WTC11 (cell line): ENCODE measurements around the gene EIF5. TPM values are rescaled to one million over a fixed set of nuclear protein-coding genes. Genes with fewer than 3 reads are reported as not detected.

Experiments
- ATAC-seq: fragments of 200-7000 bp; cut with Tn5 transposase; 2 replicates; pipeline ENCODE4 v1.10.0; 2021; ENCODE audit warnings: mild to moderate bottlenecking, moderate library complexity
- CTCF ChIA-PET: fragments of 300-600 bp; sonication (Branson Sonifier 250); formaldehyde crosslinking; loops from one replicate; lab custom pipeline; 2021; ENCODE audit warnings: antibody characterized with exemption; lab: Charles Lee
- POLR2A ChIA-PET: fragments of 350-600 bp; sonication (Branson Sonifier 250); formaldehyde crosslinking; loops from one replicate; lab custom pipeline; 2021; ENCODE audit warnings: antibody characterized with exemption; lab: Charles Lee
- DNase-seq: peaks from one replicate; pipeline ENCODE4 v3.0.0; 2021; ENCODE audit warnings: low spot score
- H3K27ac Mint-ChIP-seq: 2 replicates; pipeline ENCODE4 v1.8.0; 2021; ENCODE audit warnings: mixed read lengths
- H3K27me3 Mint-ChIP-seq: 2 replicates; pipeline ENCODE4 v1.8.0; 2021; ENCODE audit warnings: low read depth, mild to moderate bottlenecking, moderate library complexity, mixed read lengths
- H3K36me3 Mint-ChIP-seq: 2 replicates; pipeline ENCODE4 v1.8.0; 2021; ENCODE audit warnings: mixed read lengths
- H3K4me1 Mint-ChIP-seq: 2 replicates; pipeline ENCODE4 v1.8.0; 2022; ENCODE audit warnings: mixed read lengths
- H3K4me3 Mint-ChIP-seq: 2 replicates; pipeline ENCODE4 v1.8.0; 2021; ENCODE audit warnings: mild to moderate bottlenecking, moderate library complexity, mixed read lengths
- H3K9me3 Mint-ChIP-seq: 2 replicates; pipeline ENCODE4 v1.8.0; 2021; ENCODE audit warnings: mixed read lengths
- ATF1 ChIP-seq: sonication (generic); formaldehyde crosslinking; IDR thresholded peaks from 2 replicates; pipeline ENCODE4 v1.8.1; 2023; ENCODE audit warnings: mild to moderate bottlenecking, moderate library complexity, missing genetic modification reagents
- CBFB ChIP-seq: sonication (generic); formaldehyde crosslinking; IDR thresholded peaks from 2 replicates; pipeline ENCODE4 v1.8.1; 2022; ENCODE audit warnings: mild to moderate bottlenecking, low read depth, missing genetic modification reagents
- CREB1 ChIP-seq: sonication (generic); formaldehyde crosslinking; IDR thresholded peaks from 2 replicates; pipeline ENCODE4 v1.8.0; 2023; ENCODE audit warnings: mild to moderate bottlenecking, missing genetic modification reagents
- CREM ChIP-seq: sonication (generic); formaldehyde crosslinking; IDR thresholded peaks from 2 replicates; pipeline ENCODE4 v1.8.1; 2022; ENCODE audit warnings: mild to moderate bottlenecking, missing genetic modification reagents, moderate library complexity
- ETV6 ChIP-seq: sonication (generic); formaldehyde crosslinking; IDR thresholded peaks from 2 replicates; pipeline ENCODE4 v1.8.1; 2022; ENCODE audit warnings: mild to moderate bottlenecking, missing genetic modification reagents
- FOXJ3 ChIP-seq: sonication (generic); formaldehyde crosslinking; IDR thresholded peaks from 2 replicates; pipeline ENCODE4 v1.9.0; 2021; ENCODE audit warnings: missing genetic modification reagents, mild to moderate bottlenecking, borderline replicate concordance
- IRF2 ChIP-seq: sonication (generic); formaldehyde crosslinking; IDR thresholded peaks from 2 replicates; pipeline ENCODE4 v1.8.0; 2022; ENCODE audit warnings: low read depth, missing genetic modification reagents, borderline replicate concordance
- JUN ChIP-seq: sonication (generic); formaldehyde crosslinking; IDR thresholded peaks from 2 replicates; pipeline ENCODE4 v1.8.0; 2023; ENCODE audit warnings: mild to moderate bottlenecking, missing genetic modification reagents
- NFYB ChIP-seq: sonication (generic); formaldehyde crosslinking; conservative IDR thresholded peaks from 2 replicates; pipeline ENCODE4 v1.8.0; 2022; ENCODE audit warnings: low read depth, missing genetic modification reagents
- PRRX2 ChIP-seq: fragments of 250-450 bp; sonication (Bioruptor Pico); IDR thresholded peaks from 2 replicates; pipeline ENCODE4 v1.8.0; 2021; ENCODE audit warnings: mild to moderate bottlenecking
- RELA ChIP-seq: sonication (generic); formaldehyde crosslinking; IDR thresholded peaks from 2 replicates; pipeline ENCODE4 v1.8.1; 2022; ENCODE audit warnings: missing genetic modification reagents, mild to moderate bottlenecking, borderline replicate concordance
- RORB ChIP-seq: fragments of 250-450 bp; sonication (Bioruptor Pico); IDR thresholded peaks from 2 replicates; pipeline ENCODE4 v1.9.0; 2021; ENCODE audit warnings: mild to moderate bottlenecking
- SP1 ChIP-seq: sonication (generic); formaldehyde crosslinking; conservative IDR thresholded peaks from 2 replicates; pipeline ENCODE4 v1.8.1; 2022; ENCODE audit warnings: missing genetic modification reagents
- TCF7 ChIP-seq: sonication (generic); formaldehyde crosslinking; IDR thresholded peaks from 2 replicates; pipeline ENCODE4 v1.8.0; 2022; ENCODE audit warnings: mild to moderate bottlenecking, low read depth, missing genetic modification reagents, moderate library complexity
- TP53 ChIP-seq: sonication (generic); formaldehyde crosslinking; IDR thresholded peaks from 2 replicates; pipeline ENCODE4 v1.8.1; 2023; ENCODE audit warnings: mild to moderate bottlenecking, missing genetic modification reagents
- ZNF121 ChIP-seq: sonication (generic); formaldehyde crosslinking; IDR thresholded peaks from 2 replicates; pipeline ENCODE4 v1.8.0; 2023; ENCODE audit warnings: missing genetic modification reagents
- ZNF232 ChIP-seq: sonication (generic); formaldehyde crosslinking; IDR thresholded peaks from 2 replicates; pipeline ENCODE4 v1.8.0; 2022; ENCODE audit warnings: mild to moderate bottlenecking, missing genetic modification reagents
- ZNF396 ChIP-seq: fragments of 250-450 bp; sonication (Bioruptor Pico); IDR thresholded peaks from 2 replicates; pipeline ENCODE4 v1.8.0; 2021; ENCODE audit warnings: mild to moderate bottlenecking, moderate library complexity, borderline replicate concordance
- total RNA-seq: library from RNA; stranded (reverse); gene quantifications from 3 replicates; pipeline ENCODE4 v1.2.3, GENCODE V29; 2021
- TF ChIP-seq, protein P1 (sequence below): sonication (generic); formaldehyde crosslinking; IDR thresholded peaks from 2 replicates; pipeline ENCODE4 v1.8.0; 2022; ENCODE audit warnings: mild to moderate bottlenecking, missing genetic modification reagents
- TF ChIP-seq, protein P2 (sequence below): fragments of 200-600 bp; IDR thresholded peaks from 2 replicates; pipeline ENCODE4 v1.8.0; 2022; ENCODE audit warnings: antibody characterized with exemption
- TF ChIP-seq, protein P3 (sequence below): sonication (generic); formaldehyde crosslinking; conservative IDR thresholded peaks from 2 replicates; pipeline ENCODE4 v1.8.1; 2022; ENCODE audit warnings: mild to moderate bottlenecking, missing genetic modification reagents
- TF ChIP-seq, protein P4 (sequence below): fragments of 250-450 bp; sonication (Bioruptor Pico); IDR thresholded peaks from 2 replicates; pipeline ENCODE4 v1.9.0; 2021; ENCODE audit warnings: mild to moderate bottlenecking
- TF ChIP-seq, protein P5 (sequence below): sonication (generic); formaldehyde crosslinking; IDR thresholded peaks from 2 replicates; pipeline ENCODE4 v1.8.0; 2022; ENCODE audit warnings: mild to moderate bottlenecking, missing genetic modification reagents

Gene EIF5
- total RNA-seq, 1 experiment from 2014 or later: 282 TPM

DNA sequence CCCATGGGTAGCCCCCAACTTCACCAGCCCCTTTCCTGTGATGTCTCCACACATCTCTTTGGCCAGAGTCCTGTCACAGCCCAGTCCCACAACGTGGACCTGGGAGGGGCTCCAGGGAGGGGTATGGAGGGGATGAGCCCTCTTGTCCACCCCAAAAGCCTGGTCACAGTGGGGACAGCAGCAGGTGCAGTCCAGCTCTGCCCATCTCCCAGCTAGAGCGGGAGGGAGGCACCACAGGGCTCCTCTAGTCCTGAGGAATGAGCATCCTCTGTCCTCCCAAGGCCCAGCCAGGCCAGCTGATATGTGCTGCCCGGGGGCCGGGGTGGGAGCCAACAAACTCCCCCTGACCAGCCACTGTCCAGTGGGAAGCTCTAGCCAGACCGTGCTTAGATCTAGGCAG, 43.5 kb upstream of the EIF5 start:
- H3K36me3 Mint-ChIP-seq: no peaks in the 10 kb centered on the region
- no peak overlapping the region for H3K27ac Mint-ChIP-seq
- no peak for DNase-seq
- peaks cover 4% of the 10 kb centered on the region for H3K9me3 Mint-ChIP-seq
- H3K4me3 Mint-ChIP-seq: no peak overlapping the region
- no peaks in the 10 kb centered on the region for H3K4me1 Mint-ChIP-seq
- no peak for ATAC-seq
- TF ChIP-seq TP53 (no peak), ZNF232 (CRISPR knock-in tag) (no peak), ATF1 (CRISPR knock-in tag) (no peak), FOXJ3 (no peak), CREB1 (CRISPR knock-in tag) (no peak), CBFB (CRISPR knock-in tag) (no peak), PRRX2 (CRISPR knock-in tag) (no peak), CREM (no peak), ZNF396 (CRISPR knock-in tag) (no peak), NFYB (CRISPR knock-in tag) (no peak)
- TF ChIP-seq, protein P1, sequence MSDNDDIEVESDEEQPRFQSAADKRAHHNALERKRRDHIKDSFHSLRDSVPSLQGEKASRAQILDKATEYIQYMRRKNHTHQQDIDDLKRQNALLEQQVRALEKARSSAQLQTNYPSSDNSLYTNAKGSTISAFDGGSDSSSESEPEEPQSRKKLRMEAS (CRISPR knock-in tag): no peak
- TF ChIP-seq, protein P2, sequence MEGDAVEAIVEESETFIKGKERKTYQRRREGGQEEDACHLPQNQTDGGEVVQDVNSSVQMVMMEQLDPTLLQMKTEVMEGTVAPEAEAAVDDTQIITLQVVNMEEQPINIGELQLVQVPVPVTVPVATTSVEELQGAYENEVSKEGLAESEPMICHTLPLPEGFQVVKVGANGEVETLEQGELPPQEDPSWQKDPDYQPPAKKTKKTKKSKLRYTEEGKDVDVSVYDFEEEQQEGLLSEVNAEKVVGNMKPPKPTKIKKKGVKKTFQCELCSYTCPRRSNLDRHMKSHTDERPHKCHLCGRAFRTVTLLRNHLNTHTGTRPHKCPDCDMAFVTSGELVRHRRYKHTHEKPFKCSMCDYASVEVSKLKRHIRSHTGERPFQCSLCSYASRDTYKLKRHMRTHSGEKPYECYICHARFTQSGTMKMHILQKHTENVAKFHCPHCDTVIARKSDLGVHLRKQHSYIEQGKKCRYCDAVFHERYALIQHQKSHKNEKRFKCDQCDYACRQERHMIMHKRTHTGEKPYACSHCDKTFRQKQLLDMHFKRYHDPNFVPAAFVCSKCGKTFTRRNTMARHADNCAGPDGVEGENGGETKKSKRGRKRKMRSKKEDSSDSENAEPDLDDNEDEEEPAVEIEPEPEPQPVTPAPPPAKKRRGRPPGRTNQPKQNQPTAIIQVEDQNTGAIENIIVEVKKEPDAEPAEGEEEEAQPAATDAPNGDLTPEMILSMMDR: no peak
- CTCF ChIA-PET: interaction anchor here (1.5 to 5.9 kb wide), 2 partner anchors 9 to 186 kb away, joined by 4 to 60 read pairs; no protein-coding TSS in a partner anchor
- POLR2A ChIA-PET: no interaction called here
- peaks cover 9% of the 10 kb centered on the region; the same call in 1 of the 2 replicates for H3K27me3 Mint-ChIP-seq

DNA sequence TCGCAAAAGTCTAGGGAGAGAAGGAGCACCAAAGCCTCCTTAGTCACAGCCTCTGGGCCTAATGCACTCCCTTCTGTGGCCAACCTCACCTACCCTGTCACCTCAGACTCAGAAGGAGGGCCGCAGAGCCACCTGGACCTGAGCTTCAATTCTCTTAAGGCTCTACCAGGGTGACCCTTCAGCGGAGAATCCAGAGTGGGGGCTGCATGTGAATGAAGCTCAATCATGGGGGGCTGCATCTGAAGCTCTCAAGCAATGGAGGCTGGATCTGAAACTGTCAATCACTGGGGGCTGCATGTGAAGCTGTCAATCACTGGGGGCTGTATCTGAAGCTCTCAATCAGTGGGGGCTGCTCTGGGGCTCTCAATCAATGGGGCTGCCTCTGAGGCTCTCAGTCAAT, 43.1 kb upstream of the EIF5 start:
- TF ChIP-seq IRF2 (CRISPR knock-in tag) (no peak), RELA (CRISPR knock-in tag) (no peak), ETV6 (CRISPR knock-in tag) (no peak)
- TF ChIP-seq, protein P3, sequence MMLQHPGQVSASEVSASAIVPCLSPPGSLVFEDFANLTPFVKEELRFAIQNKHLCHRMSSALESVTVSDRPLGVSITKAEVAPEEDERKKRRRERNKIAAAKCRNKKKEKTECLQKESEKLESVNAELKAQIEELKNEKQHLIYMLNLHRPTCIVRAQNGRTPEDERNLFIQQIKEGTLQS: no peak
- TF ChIP-seq, all 79 proteins: peak for 0
- POLR2A ChIA-PET: interaction anchor here (0.6 kb wide), 1 partner anchor 19 kb away, joined by 3 read pairs; no protein-coding TSS in a partner anchor
- no peak overlapping the region for H3K27ac Mint-ChIP-seq
- H3K27me3 Mint-ChIP-seq: peaks cover 9% of the 10 kb centered on the region; the same call in 1 of the 2 replicates
- H3K4me1 Mint-ChIP-seq: no peaks in the 10 kb centered on the region
- H3K36me3 Mint-ChIP-seq: no peaks in the 10 kb centered on the region
- no peak overlapping the region for H3K4me3 Mint-ChIP-seq
- ATAC-seq: no peak
- no peak for DNase-seq
- CTCF ChIA-PET: interaction anchor here (0.7 to 5.9 kb wide), 4 partner anchors 9 to 191 kb away, joined by 3 to 60 read pairs (median 6); no protein-coding TSS in a partner anchor
- peaks cover 4% of the 10 kb centered on the region for H3K9me3 Mint-ChIP-seq

DNA sequence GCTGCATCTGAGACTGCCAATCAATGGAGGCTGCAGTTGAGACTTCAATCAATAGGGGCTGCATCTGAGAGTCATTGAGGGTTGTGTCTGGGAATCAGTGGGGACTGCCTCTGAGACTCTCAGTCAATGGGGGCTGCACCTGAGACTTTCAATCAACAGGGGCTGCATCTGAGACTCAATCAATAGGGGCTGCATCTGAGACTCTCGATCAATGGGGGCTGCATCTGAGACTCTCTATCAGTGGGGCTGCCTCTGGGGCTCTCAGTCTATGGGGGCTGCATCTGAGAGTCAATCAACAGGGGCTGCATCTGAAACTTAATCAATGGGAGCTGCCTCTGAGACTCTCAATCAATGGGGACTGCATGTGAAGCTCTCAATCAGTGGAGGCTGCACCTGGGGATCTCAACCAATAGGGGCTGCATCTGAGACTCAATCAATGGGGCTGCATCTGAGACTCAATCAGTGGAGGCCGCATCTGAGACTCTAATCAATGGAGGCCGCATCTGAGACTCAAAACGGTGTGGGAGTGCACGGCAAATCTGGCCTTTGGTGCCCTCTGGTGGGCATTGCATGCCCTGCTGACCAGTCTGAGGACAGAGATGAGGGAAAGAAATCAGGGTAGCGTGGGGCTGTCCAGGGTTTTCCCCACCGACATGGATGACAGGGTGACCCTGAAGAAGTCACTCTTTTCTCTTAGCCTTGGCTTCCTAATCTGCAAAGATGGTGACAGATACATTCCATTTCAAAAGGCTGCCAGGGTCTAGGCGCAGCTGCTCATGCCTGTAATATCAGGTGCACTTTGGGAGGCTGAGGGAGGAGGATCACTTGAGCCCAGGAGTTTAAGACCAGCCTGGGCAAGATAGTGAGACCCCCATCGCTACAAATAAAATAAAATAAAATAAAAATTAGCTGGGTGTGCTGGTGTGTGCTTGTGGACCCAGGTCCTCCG, 41.3 kb upstream of the EIF5 start:
- CTCF ChIA-PET: interaction anchor here (0.7 to 5.9 kb wide), 10 partner anchors 13 to 202 kb away, joined by 3 to 60 read pairs (median 4); partner anchors contain the start of gene TNFAIP2
- no peak overlapping the region for H3K27ac Mint-ChIP-seq
- H3K4me3 Mint-ChIP-seq: no peak overlapping the region
- H3K9me3 Mint-ChIP-seq: peaks cover 4% of the 10 kb centered on the region
- H3K4me1 Mint-ChIP-seq: no peaks in the 10 kb centered on the region
- peak; percentile 85 for DNase-seq
- ATAC-seq: peak; percentile 88
- POLR2A ChIA-PET: interaction anchor here (0.6 kb wide), 1 partner anchor 225 kb away, joined by 5 read pairs; no protein-coding TSS in a partner anchor
- peaks cover 9% of the 10 kb centered on the region; the same call in 1 of the 2 replicates for H3K27me3 Mint-ChIP-seq
- no peaks in the 10 kb centered on the region for H3K36me3 Mint-ChIP-seq
- no peak for TF ChIP-seq JUN (CRISPR knock-in tag)
- TF ChIP-seq ZNF121 (CRISPR knock-in tag): no peak
- no peak for TF ChIP-seq RORB (CRISPR knock-in tag)
- no peak for TF ChIP-seq TCF7 (CRISPR knock-in tag)
- TF ChIP-seq, protein P4, sequence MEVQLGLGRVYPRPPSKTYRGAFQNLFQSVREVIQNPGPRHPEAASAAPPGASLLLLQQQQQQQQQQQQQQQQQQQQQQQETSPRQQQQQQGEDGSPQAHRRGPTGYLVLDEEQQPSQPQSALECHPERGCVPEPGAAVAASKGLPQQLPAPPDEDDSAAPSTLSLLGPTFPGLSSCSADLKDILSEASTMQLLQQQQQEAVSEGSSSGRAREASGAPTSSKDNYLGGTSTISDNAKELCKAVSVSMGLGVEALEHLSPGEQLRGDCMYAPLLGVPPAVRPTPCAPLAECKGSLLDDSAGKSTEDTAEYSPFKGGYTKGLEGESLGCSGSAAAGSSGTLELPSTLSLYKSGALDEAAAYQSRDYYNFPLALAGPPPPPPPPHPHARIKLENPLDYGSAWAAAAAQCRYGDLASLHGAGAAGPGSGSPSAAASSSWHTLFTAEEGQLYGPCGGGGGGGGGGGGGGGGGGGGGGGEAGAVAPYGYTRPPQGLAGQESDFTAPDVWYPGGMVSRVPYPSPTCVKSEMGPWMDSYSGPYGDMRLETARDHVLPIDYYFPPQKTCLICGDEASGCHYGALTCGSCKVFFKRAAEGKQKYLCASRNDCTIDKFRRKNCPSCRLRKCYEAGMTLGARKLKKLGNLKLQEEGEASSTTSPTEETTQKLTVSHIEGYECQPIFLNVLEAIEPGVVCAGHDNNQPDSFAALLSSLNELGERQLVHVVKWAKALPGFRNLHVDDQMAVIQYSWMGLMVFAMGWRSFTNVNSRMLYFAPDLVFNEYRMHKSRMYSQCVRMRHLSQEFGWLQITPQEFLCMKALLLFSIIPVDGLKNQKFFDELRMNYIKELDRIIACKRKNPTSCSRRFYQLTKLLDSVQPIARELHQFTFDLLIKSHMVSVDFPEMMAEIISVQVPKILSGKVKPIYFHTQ (CRISPR knock-in tag): no peak
- TF ChIP-seq, protein P1 (CRISPR knock-in tag): 0 out of 2 replicates have a peak, but pooled peaks have one; percentile 40
- TF ChIP-seq, protein P5, sequence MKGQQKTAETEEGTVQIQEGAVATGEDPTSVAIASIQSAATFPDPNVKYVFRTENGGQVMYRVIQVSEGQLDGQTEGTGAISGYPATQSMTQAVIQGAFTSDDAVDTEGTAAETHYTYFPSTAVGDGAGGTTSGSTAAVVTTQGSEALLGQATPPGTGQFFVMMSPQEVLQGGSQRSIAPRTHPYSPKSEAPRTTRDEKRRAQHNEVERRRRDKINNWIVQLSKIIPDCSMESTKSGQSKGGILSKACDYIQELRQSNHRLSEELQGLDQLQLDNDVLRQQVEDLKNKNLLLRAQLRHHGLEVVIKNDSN (CRISPR knock-in tag): no peak
- TF ChIP-seq, protein P2: peak; percentile 81
- 0 out of 2 replicates have a peak, but pooled peaks have one; percentile 19 for TF ChIP-seq SP1 (CRISPR knock-in tag)
